GM18873 (cell line): ENCODE data around the gene ZEB2.

Source experiments
- ATAC-seq: cut with Tn5 transposase; IDR thresholded peaks from one replicate; pipeline ENCODE4 v1.9.1; 2021; ENCODE audit warnings: mild to moderate bottlenecking, moderate library complexity, moderate number of reproducible peaks; ENCODE audit not compliant: unreplicated experiment, low FRiP score

Gene ZEB2

GRCh38 chr2:144515099-144515695 lies 4.7 kb downstream of the ZEB2 start:
- no peak for ATAC-seq

- ATAC-seq, result no peak
Observed at GRCh38 chr2:144514616-144515091, 5.3 kb downstream of the ZEB2 start.

GRCh38 chr2:144513388-144514101 lies 6.4 kb downstream of the ZEB2 start:
- ATAC-seq, result no peak

GRCh38 chr2:144512891-144513351 lies 7.0 kb downstream of the ZEB2 start:
- ATAC-seq, result no peak

- no peak for ATAC-seq
Observed at GRCh38 chr2:144512470-144512869, 7.4 kb downstream of the ZEB2 start.

- no peak for ATAC-seq
Observed at GRCh38 chr2:144511937-144512336, 8.0 kb downstream of the ZEB2 start.

GRCh38 chr2:144511226-144511810 lies 8.6 kb downstream of the ZEB2 start:
- ATAC-seq, result no peak

- peak; percentile 61 for ATAC-seq
Observed at GRCh38 chr2:144510294-144510991, 9.5 kb downstream of the ZEB2 start.

GRCh38 chr2:144509879-144510221 lies 10.1 kb downstream of the ZEB2 start:
- ATAC-seq, result no peak

- no peak for ATAC-seq
Observed at GRCh38 chr2:144509001-144509878, 10.7 kb downstream of the ZEB2 start.

- no peak for ATAC-seq
Observed at GRCh38 chr2:144508172-144508851, 11.6 kb downstream of the ZEB2 start.

- no peak for ATAC-seq
Observed at GRCh38 chr2:144507441-144508171, 12.3 kb downstream of the ZEB2 start.

- no peak for ATAC-seq
Observed at GRCh38 chr2:144505245-144505831, 14.6 kb downstream of the ZEB2 start.

- no peak for ATAC-seq
Observed at GRCh38 chr2:144504218-144504641, 15.7 kb downstream of the ZEB2 start.

GRCh38 chr2:144503242-144503641 lies 16.7 kb downstream of the ZEB2 start:
- ATAC-seq, result no peak

- ATAC-seq, result no peak
Observed at GRCh38 chr2:144502369-144502768, 17.6 kb downstream of the ZEB2 start.

- ATAC-seq, result no peak
Observed at GRCh38 chr2:144501627-144502026, 18.3 kb downstream of the ZEB2 start.

- ATAC-seq, result no peak
Observed at GRCh38 chr2:144501118-144501517, 18.8 kb downstream of the ZEB2 start.

GRCh38 chr2:144500563-144500962 lies 19.4 kb downstream of the ZEB2 start:
- ATAC-seq, result no peak
